ENCODE data around the gene ANKRD12. TPM values are rescaled to one million over a fixed set of nuclear protein-coding genes. Genes with fewer than 3 reads are reported as not detected.
A peak's percentile ranks its signal among the peaks of the same experiment; 100 is the strongest.

ANKRD12 gene
- total RNA-seq, 1 donor from 2014 or later = 9.2 TPM

DNA sequence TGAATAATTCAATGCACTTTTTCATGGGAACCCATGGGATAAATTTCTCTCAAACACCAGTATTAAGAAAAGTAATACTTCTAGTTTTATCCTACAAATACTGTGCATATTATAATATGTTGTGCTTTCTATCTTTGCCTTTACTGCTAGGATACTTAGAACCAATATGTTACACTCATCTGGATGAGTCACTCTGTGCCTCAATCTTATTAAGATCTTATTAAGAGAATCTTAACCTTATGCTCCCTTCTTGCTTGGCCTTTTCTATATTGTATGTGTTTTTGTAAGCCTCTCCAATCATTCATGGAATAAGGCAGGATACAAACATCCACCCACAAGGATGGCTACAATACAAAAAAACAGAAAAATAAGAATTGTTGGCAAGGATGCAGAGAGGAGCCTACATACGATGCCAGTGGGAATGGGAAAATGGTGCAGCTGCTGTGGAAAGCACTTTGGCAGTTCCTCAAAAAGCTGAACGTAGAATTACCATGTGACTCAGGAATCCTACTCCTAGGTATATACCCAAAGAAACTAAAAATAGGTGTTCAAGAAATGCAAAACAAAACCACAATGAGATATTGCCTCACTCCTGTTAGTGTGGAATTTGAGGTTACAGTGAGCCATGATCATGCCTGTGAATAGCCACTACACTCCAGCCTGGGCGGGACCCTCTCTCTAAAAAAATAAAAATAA is 187.3 kb downstream of the ANKRD12 start:
- FAIRE-seq (no peak), DNase-seq (ENCODE audit: low read depth) (peak; percentile 67)
- Histone ChIP-seq H3K36me3 (ENCODE audit: control insufficient read depth, insufficient read depth, low read length) (no peaks in the 10 kb centered on the region), H3K4me3 (ENCODE audit: low read depth, low read length) (no peak overlapping the region), H3K27me3 (ENCODE audit: control insufficient read depth, insufficient read depth, low read length) (no peaks in the 10 kb centered on the region)
- TF ChIP-seq CTCF (IDR thresholded peaks at IDR 0.05; ENCODE audit: insufficient read depth, low read length, severe bottlenecking) = no peak

DNA sequence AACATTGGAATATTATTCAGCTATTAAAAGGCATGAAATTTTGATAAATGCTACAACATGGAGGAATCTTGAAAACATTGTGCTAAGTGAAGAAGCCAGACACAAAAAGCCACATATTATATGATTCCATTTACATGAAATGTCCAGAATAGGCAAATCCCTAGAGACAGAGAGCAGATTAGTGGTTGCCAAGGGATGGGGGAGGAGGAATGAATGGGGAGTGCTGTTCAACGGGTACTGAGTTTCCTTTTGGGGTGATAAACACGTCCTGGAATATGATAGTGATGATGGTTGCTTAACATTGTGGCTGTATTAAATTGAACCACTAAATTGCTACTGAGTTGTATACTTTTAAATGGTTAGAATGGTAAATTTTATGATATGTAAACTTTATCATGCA is 189.1 kb downstream of the ANKRD12 start:
- no peak for TF ChIP-seq CTCF (IDR thresholded peaks at IDR 0.05; ENCODE audit: insufficient read depth, low read length, severe bottlenecking)
- FAIRE-seq = no peak
- no peak for DNase-seq (ENCODE audit: low read depth)
- Histone ChIP-seq H3K27me3 (ENCODE audit: control insufficient read depth, insufficient read depth, low read length) (no peaks in the 10 kb centered on the region), H3K36me3 (ENCODE audit: control insufficient read depth, insufficient read depth, low read length) (no peaks in the 10 kb centered on the region), H3K4me3 (ENCODE audit: low read depth, low read length) (no peak overlapping the region)

- DNase-seq (ENCODE audit: low read depth) = no peak
- no peak for FAIRE-seq
- Histone ChIP-seq H3K4me3 (ENCODE audit: low read depth, low read length) (no peak overlapping the region), H3K36me3 (ENCODE audit: control insufficient read depth, insufficient read depth, low read length) (no peaks in the 10 kb centered on the region), H3K27me3 (ENCODE audit: control insufficient read depth, insufficient read depth, low read length) (no peaks in the 10 kb centered on the region)
- TF ChIP-seq CTCF (IDR thresholded peaks at IDR 0.05; ENCODE audit: insufficient read depth, low read length, severe bottlenecking) = no peak
These were observed 192.2 kb downstream of the ANKRD12 start for GRCh38 chr18:9328776-9329175.

GRCh38 chr18:9329471-9329870 is 192.9 kb downstream of the ANKRD12 start:
- DNase-seq (ENCODE audit: low read depth) (peak; percentile 62), FAIRE-seq (no peak)
- TF ChIP-seq CTCF (IDR thresholded peaks at IDR 0.05; ENCODE audit: insufficient read depth, low read length, severe bottlenecking) = no peak
- Histone ChIP-seq H3K4me3 (ENCODE audit: low read depth, low read length) (no peak overlapping the region), H3K36me3 (ENCODE audit: control insufficient read depth, insufficient read depth, low read length) (no peaks in the 10 kb centered on the region), H3K27me3 (ENCODE audit: control insufficient read depth, insufficient read depth, low read length) (no peaks in the 10 kb centered on the region)

GRCh38 chr18:9330419-9330818 is 193.8 kb downstream of the ANKRD12 start:
- no peak for DNase-seq (ENCODE audit: low read depth)
- H3K36me3 ChIP-seq (ENCODE audit: control insufficient read depth, insufficient read depth, low read length) = no peaks in the 10 kb centered on the region
- peak; percentile 40 for FAIRE-seq
- no peaks in the 10 kb centered on the region for H3K27me3 ChIP-seq (ENCODE audit: control insufficient read depth, insufficient read depth, low read length)
- no peak for TF ChIP-seq CTCF (IDR thresholded peaks at IDR 0.05; ENCODE audit: insufficient read depth, low read length, severe bottlenecking)
- H3K4me3 ChIP-seq (ENCODE audit: low read depth, low read length) = no peak overlapping the region

All from bronchial epithelial cell (primary cell).